Measurements from ENCODE around the gene SBNO2.

SBNO2 gene

DNA sequence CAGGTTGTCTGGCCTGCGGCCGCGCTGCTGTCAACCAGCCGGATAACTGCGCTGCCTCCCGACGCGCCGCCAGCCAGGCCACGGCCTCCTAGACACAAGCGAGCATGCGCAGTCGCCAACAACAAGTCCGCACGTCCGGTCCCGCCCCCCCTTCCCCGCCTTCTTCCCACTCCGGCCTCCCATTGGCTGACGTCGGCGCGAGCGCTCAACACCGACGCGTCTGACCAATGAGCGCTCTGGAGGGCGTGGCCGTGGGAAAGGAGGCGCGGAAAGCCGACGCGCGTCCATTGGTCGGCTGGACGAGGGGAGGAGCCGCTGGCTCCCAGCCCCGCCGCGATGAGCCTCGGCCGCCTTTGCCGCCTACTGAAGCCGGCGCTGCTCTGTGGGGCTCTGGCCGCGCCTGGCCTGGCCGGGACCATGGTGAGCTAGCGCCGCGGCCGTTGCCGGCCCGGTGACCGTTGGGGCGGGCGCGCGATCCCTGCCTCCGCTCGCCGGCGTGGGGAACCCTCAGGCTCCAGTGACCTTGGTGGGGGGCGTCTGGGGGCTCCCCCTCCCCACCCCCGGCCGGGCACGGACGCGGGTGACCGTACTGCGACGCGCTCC is 70.3 kb downstream of the SBNO2 start, which contains the start of gene GPX4:
Gene GPX4 (plus strand): TSS at position 287 of the 603 bp plus-strand sequence. CDS start 50 bp downstream, at position 337.
- DNase-seq: peak; percentile 99

DNA sequence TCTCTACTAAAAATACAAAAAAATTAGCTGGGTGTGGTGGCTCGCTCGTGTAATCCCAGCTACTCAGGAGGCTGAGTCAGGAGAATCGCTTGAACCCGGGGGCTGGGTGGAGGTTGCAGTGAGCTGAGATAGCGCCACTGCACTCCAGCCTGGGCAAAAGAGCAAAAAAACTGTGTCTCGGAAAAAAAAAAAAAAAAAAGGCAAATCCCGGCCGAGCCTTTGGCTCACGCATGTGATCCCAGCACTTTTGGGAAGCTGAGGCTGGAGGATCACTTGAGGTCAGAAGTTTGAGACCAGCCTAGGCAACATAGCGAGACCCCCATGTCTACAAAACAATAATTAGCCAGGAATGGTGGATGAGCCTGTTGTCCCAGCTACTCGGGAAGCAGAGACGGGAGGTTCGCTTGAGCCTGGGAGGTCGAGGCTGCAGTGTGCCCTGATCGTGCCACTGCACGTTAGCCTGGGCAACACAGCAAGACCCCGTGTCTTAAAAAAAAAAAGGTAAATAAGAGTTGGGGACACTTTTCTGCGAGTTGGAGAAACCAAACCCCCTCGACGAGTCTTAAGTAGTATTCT is 70.8 kb downstream of the SBNO2 start:
- no peak for DNase-seq

DNA sequence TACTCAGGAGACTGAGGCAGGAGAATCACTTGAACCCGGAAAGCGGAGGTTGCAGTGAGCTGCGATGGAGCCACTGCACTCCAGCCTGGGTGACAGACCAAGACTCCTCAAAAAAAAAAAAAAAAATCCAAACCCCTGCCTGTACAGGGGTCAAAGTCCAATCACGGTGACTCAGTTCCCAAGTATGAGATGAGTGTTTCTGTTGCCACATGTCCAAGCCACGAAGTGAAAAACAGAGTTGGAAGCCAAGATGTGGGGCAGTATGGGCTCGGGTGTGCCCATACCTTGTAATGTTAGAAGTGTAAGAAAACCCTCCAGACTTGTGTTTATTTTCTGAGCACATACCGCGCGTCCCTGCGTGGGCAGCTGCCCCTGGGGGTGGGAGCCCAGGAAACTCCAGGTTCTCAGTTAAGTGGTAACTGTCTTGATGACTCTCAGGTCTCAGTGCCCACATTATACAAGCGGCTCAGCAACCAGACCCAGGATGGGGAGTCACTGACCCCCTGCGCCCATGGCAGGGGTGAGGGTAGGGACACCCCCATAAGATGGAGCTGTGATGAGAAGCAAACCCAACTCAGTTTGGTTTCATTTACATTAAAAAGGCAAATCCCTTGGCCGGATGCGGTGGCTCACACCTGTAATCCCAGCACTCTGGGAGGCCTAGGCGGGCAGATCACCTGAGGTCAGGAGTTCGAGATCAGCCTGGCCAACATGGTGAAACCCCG is 71.5 kb downstream of the SBNO2 start:
- peak; percentile 89 for DNase-seq

DNA sequence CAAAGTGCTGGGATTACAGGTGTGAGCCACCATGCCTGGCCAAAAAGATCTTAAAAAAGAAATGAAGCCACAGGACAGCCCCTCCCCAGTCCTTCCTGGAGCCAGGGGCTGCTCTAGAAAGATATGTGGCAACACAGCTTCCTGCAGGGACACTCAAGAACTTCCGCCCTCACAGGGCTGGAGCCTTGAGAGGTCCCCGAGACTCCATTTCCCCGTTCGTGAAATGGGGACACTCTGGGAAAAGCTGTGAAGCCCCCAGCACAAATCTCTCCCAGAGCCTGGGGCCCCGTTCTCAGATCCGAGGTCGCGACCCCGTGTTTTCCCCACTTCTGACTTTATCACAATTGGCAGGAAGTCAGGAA is 72.8 kb downstream of the SBNO2 start:
- no peak for DNase-seq

DNA sequence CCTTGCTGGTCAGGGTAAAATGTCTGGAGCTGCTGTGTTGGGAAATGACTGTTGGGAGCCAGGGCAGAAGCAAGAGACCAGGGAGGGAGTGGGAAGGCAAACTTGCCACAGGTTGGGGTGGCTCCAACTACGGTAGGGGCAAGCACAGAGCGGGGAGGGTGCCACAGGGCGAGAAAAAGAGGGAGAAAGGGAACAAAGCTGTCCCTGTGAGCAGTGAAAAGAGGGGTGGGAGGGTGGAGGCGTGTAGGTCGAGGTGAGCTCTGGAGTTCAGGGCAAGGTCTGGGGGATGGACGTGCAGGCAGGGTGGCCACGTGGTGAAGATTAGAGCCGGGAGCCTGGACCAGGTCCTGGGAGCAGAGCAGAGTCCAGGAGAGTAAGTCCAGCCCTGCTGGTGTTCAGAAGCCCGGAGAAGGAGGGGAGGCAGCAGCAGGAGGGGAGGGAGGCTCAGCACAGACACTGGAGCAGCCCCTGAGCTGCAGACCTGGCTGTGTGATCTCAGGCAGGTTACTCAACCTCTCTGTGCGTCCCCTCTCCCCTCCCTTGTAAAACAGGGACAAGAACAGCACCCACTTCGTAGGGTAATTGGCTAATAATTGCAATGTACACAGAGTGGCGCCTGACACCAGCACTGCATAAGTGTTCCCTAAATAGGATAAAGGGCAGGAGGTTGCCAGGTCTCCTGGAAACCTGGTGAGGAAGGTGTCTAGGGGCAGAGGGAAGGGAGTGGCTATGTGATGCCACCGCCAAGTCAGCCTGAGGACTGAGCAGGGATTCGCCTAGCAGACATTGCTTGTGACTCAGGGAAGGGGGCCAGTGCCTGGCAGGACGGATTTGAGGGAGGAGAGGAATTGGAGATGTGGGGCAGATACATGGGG is 75.7 kb downstream of the SBNO2 start:
- no peak for DNase-seq

DNA sequence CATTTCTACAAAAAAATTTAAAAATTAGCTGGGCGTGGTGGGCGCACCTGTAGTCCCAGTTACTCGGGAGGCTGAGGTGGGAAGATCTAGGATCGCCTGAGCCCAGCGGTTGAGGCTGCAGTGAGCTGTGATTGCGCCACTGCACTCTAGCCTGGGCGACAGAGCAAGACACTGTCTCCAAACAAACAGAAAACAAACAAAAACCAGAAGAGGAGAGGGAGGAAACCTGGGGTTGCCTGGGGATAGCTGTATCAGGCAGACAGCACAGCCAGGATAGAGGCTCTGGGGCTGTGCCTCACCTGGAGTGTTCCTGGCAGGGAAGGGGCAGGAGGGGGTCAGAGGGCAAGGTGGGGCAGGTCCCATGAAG is 76.3 kb downstream of the SBNO2 start:
- DNase-seq: no peak

DNA sequence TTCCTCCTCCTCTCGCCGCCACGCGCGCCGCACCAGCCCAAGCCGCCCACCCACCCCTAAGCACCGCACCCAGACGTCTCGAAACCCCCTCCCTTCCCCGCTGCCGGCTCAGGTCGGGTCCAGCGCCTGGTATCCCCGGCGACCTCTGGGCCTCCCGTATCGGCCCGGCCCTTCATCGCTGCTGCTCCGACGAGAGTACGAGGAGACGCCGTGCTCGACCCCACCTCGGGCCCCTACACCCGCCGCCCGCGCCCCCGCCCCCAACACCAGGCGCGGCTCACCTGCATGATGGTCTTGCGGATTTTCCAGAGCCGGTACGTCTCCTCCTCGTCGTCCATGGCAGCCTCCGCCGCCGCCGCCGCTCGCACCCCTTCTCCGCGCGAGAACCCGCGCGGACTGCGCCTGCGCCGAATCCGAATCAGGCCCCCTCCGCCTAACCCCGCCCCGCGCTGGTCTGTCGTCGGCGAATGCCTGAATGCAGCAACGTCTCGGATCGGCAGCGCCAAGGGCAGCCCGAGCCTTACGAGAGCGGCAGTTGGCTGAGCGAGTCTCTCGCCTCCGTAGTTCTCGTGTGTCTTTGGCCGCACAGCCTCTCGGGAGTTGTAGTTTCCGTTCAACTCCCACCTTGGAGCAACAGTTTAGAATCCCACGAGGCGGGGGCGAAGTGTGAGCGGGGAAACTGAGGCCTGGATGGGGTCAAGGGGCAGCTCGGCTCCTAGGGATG is 78.9 kb downstream of the SBNO2 start, which contains the start of gene POLR2E:
Gene POLR2E (minus strand): TSS at position 398 of the 724 bp plus-strand sequence. CDS start 60 bp downstream, at position 338.
- DNase-seq: peak; percentile 99

DNA sequence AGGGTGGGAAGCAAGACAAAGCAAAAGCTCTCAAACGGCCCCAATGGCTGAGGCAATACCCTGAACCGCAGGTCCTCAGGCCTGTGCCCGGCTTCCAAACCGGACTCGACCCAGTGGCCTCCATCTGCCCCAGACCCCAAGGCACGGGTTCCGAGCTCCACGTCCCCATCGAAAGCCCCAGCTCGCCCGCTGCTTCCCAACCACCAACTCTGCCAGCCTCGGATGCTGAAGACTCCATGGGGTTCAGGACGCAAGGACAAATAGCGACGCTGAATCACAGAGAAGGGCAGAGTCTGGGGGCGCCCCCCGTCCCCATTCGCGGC is 79.5 kb downstream of the SBNO2 start:
- no peak for DNase-seq

DNA sequence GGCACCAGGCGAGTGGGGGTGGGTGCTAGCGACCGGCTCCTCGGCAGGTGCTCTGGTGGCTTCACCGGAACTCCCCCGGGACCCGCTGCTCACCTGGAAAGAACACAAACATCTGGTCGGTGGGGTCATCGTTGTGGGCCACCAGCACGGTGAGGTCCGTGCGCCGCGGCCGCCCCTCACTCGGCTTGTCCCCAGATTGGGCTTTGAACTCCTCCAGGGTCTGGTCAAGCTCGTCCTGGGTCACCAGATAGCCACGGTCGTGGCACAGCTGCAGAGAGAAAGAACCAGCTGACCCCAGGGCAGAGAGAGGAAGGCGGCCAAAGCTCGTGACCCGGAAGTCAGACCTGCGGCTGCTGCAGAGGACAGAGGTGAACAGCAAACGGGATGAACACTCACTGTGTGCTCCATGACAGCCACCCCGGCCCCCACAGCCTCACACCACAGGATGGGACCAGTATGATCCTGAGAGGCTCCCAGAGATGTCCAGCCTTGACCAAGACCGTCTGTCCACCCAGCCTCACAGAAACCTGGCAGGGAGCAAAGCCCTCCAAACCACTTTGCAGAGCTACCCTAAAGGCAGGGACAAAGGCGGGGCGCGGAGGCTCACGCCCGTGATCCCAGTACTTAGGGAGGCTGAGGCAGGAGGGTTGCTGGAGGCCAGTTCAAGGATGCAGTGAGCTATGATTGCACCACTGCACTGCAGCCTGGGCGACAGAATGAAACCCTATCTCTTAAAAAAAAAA is 80.1 kb downstream of the SBNO2 start:
- DNase-seq: no peak

DNA sequence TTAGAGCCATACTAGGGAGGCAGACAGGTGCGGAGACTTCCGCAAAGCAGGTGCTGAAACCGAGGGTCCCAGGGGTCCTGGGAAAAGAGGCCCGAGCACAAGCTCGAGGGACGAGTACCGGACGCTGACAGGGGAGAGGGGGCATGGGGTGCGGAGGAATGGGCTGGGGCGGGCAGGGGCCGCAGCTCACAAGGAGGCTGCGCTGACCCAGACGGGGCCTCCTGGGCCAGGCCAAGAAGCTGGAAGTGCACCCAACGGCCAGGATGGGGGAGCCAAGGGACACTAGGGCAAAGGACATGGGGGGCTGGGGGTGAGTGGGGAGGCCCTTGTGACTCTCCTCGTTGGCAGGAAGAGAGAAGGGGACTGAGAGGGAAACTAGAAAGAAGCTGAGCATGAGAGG is 80.7 kb downstream of the SBNO2 start:
- no peak for DNase-seq

DNA sequence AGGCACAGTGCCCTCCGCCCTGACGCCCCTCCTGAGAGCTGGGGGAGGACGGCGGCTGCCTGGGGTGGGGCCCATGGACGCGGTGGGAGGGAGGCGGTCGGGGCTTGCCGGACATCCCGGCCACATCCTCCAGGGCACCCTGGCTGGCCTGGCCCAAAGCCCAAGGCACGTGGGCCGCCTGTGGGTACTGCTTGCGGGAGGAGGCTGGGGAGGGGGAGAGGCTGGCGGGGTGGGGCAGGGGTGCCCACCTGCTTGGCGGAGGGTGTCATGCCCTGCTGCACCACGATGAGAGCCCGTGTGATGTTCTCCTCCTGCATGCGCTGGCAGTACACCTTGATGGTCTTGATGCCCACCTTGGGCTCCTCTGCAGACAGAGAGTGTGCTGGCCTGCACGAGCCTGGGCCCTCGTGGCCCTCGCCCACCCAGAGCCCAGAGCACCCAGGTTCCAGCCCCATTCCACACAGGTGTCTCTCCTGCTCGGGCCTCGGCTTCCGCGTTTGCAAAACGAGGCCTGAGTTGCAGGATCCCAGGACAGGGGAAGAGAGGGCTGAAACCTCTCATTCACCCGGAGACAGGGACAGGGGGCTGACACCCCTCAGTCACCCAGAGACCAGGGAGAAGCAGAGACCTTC is 82.4 kb downstream of the SBNO2 start:
- DNase-seq: no peak

DNA sequence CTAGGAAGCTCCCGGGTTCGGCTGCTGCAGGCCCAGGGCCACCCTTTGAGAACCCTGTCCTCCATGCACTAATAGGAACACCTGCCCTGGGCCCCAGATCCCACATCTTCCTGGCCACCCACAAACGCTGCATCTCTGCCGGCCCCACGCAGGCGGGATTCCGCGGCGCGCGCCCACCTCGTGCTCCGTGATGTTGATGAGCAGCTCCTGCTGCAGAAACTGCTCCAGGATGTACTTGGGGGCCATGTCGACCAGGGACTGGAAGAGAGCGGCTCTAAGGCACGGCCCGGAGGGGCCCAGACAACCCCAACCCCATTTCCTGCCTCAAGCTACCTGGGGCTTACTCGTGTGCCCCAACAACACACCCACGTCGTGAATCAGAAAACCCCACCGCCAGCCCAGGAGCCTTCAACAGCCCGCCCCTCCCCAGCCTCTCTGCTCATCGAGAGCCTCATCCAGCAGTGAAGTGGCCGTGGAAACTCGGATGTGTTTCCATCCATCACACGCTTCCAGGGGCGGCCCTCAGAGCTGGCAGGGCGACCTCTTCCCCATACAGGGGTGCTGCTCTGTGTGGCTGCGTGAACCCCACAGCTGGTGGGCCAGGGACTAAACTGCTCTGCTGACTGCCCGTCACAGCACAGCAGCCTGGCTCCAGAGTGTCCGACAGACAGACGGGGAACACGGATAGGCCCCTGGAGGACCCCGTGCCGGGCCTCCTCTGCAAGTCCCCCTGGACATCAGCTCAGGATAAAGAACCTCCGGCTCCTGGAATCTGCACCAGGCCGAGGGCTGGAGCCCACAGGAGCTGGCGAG is 83.1 kb downstream of the SBNO2 start:
- DNase-seq: no peak

DNA sequence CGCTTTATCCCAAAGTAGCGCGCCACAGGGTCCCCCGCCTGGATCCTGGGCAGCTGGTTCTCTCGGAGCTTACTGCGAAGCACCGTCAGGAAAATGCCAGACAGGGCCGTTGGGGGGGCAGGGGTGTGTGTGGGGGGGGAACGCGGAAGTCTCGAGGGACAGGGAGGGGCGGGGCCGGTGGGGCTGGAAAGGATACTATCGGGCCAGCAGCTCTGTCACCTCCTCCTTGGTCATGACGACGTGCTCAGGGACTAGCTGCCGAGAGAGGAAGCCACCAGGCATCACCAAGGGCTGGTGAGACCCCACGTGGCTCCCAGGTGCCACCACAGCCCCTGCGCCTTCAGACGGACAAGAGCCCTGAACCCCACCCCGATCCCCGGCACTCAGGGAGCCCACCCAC is 84.2 kb downstream of the SBNO2 start:
- DNase-seq: no peak

DNA sequence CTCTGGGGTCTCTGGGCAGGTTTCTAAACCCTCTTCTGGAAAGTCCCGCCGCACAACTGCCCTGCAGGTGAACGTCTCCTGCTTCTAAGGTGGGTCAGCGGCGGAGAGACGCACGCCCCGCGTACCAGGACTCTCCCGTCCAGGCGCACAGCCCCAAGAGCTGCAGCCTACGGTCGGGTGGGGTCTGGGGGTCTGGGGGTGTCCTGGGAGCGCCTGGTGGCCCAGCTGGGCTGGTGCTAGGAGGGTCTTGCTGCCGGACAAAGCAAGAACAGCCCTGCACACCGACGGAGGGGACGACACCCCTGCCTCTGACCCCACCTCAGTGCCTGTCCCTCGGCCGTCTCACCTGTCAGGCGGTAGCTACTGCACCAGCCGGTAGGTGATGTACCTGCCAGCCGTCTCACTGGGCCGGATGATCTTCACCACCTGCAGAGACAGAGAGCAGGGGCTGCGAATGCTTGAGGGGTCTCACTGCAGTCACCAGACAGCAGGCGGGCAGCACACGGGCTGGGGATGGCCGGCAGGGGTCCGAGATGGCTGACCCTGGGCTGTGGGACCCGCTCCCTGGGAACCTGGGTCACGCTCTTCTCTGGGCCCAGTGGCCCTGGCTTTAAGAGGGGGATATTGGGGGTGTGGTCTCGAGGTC is 84.8 kb downstream of the SBNO2 start:
- DNase-seq: no peak

DNA sequence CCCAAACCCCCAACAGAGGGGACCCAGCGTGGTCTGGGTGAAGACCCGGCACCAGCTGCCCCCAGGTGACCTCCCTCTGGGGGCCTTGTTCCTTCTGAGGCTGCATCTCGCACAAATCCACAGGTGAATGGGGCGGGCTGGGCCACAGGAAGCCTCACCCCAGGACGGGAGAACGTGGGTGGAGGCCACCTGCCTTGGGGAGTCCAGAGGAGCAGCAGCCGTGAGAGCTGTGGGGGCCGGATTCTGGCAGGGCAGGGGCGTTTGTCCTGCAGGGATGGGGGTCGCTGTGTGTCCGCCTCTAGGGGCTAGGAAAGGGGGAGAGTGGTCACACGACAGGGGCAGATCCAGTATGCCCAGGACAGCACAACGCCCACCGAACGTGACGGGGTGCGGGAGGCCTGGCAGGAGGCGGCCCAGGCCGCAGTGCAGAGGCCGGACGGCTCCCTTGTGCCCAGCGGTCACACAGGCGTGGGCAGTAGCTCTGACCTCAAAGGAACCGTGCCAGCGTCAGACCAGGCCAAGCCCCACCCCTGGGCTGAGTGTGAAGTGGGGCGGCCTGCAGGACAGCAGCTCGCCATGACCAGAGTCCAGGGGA is 85.6 kb downstream of the SBNO2 start:
- no peak for DNase-seq

DNA sequence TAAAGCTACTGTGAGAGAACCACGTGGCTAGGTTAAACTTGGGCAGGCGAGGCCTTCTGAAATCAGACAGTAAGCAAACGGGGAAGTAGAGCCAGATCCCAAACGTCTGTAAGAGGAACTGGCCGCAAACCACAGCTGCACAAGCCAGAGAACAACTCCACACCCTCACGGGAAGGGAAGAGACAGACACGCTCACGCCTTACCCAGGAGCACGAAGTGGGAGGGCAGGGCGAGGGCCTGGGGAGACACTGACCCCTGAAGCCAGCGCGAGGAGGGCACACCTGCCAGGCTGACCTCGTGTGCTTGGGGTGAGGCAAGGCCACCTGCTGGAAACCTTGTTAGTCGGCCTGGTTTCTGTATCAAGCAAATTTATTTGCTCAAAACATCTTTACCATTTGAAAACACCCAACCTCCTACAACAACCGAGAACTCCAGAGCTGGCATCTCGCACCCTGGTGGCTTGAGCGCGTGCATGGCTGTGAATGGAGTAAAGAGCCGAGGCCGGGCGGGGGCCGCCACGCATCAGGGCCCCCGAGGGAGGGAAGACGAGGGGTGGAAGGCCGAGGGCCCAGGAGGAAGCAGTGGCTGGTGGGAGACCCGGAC is 86.2 kb downstream of the SBNO2 start:
- no peak for DNase-seq

DNA sequence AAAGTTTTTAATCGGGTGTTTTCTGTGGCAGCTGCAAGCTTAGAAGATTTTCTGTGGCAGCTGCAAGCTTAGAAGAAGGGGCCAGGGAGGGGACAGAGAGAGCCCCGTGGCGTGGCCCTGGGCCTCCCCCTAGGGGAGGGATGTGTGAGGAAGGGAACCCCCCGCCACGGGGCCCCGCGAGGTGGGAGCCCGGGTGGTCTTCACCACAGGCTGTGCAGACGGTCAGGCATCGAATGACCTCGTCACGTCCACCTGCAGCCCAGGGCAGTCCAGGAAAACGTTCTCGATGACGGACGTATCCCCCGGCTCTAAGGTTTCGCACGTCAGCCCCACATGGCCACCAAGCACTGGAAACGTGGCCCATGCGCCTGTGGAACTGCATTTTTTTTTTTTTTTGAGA is 87.5 kb downstream of the SBNO2 start:
- DNase-seq: no peak

DNA sequence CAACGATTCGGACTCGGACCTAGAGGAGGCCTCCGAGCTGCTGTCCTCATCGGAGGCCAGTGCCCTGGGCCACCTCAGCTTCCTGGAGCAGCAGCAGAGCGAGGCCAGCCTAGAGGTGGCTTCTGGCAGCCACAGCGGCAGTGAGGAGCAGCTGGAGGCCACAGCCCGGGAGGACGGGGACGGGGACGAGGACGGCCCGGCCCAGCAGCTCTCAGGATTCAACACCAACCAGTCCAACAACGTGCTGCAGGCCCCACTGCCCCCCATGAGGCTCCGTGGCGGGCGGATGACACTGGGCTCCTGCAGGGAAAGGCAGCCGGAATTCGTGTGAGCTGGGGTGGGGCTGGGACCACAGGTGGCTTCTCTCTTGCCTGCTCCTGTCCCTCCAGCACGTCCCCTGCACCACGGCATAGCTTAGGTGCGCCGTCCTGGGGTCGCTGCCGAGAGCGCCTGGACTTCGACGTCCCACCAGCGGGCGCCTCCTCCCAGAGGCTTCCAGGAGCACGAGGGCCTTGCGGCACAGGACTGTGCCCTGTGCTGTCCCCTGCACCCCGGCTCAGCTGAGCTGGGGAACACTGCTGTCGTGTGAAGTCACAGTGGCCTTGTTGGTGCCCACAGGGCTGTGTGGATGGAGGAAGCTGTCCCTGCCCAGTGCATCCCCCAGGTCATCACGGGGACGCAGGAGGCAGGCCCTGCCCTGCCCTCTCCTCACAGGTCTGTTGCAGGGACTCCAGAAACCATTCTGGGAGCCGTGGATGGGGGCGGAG is 88.2 kb downstream of the SBNO2 start:
- no peak for DNase-seq

Data from activated CD4-positive, alpha-beta T cell treated with anti-CD3 and anti-CD28 coated beads, Interleukin-2, Interleukin-6, amounts not matched to agents 100 ng/mL and 50 ng/mL, durations not matched to agents 16 hours and 8 hours (primary cell).